Germinal center (tissue), 1 donor: ENCODE results near the gene BRCA1.
"Not testable (repeated sequence)": the region's sequence is repeated elsewhere in the genome, so short reads cannot be mapped to it uniquely, and the experiment has no call there.

ENCODE experiments used
- DNase-seq: peaks from one replicate; pipeline ENCODE4 v3.0.0; 2012; ENCODE audit warnings: mixed read lengths, low spot score

Gene BRCA1

GRCh38 chr17:43069368-43069898, 55.7 kb downstream of the BRCA1 start:
- no peak for DNase-seq

- DNase-seq, result no peak
These were observed 56.4 kb downstream of the BRCA1 start for GRCh38 chr17:43068570-43069367.

GRCh38 chr17:43062984-43063638, 62.1 kb downstream of the BRCA1 start:
- DNase-seq, result no peak

- no peak for DNase-seq
These were observed 69.1 kb downstream of the BRCA1 start for GRCh38 chr17:43056051-43056450.

- not testable (repeated sequence) for DNase-seq
These were observed 72.2 kb downstream of the BRCA1 start for GRCh38 chr17:43053008-43053407.

- no peak for DNase-seq
These were observed 73.2 kb downstream of the BRCA1 start for GRCh38 chr17:43051969-43052368.

- no peak for DNase-seq
These were observed 81.1 kb downstream of the BRCA1 start for GRCh38 chr17:43044024-43044423.

GRCh38 chr17:43043307-43043706, 81.9 kb downstream of the BRCA1 start:
- no peak for DNase-seq

GRCh38 chr17:43042025-43042628, 83.0 kb downstream of the BRCA1 start:
- DNase-seq, result no peak

- no peak for DNase-seq
These were observed 84.5 kb downstream of the BRCA1 start for GRCh38 chr17:43040655-43041054.

GRCh38 chr17:43039646-43040045, 85.5 kb downstream of the BRCA1 start:
- DNase-seq, result no peak

GRCh38 chr17:43034894-43035293, 90.3 kb downstream of the BRCA1 start:
- DNase-seq, result no peak

- DNase-seq, result no peak
These were observed 90.9 kb downstream of the BRCA1 start for GRCh38 chr17:43033948-43034881.

- DNase-seq, result no peak
These were observed 93.5 kb downstream of the BRCA1 start for GRCh38 chr17:43031666-43032065.

GRCh38 chr17:43030137-43030767, 94.9 kb downstream of the BRCA1 start:
- no peak for DNase-seq

- no peak for DNase-seq
These were observed 96.8 kb downstream of the BRCA1 start for GRCh38 chr17:43028221-43028861.

- no peak for DNase-seq
These were observed 97.8 kb downstream of the BRCA1 start for GRCh38 chr17:43027091-43028032.

GRCh38 chr17:43026595-43026994, 98.6 kb downstream of the BRCA1 start:
- peak; percentile 19 for DNase-seq

- DNase-seq, result no peak
These were observed 99.2 kb downstream of the BRCA1 start for GRCh38 chr17:43025766-43026537.
